ACHN (cell line): ENCODE results near the gene GNA15.

Experiments
- DNase-seq: peaks from one replicate; pipeline ENCODE4 v3.0.0-alpha.2; 2015
- in situ Hi-C: cut with HindIII; loops from 2 replicates; pipeline ENCODE4 v1.10.0; 2017; ENCODE audit warnings: low sequenced_read_pairs, low pct_ligation_motif_present, low pct_unique_long_range_greater_than_20kb

The GNA15 gene

DNA sequence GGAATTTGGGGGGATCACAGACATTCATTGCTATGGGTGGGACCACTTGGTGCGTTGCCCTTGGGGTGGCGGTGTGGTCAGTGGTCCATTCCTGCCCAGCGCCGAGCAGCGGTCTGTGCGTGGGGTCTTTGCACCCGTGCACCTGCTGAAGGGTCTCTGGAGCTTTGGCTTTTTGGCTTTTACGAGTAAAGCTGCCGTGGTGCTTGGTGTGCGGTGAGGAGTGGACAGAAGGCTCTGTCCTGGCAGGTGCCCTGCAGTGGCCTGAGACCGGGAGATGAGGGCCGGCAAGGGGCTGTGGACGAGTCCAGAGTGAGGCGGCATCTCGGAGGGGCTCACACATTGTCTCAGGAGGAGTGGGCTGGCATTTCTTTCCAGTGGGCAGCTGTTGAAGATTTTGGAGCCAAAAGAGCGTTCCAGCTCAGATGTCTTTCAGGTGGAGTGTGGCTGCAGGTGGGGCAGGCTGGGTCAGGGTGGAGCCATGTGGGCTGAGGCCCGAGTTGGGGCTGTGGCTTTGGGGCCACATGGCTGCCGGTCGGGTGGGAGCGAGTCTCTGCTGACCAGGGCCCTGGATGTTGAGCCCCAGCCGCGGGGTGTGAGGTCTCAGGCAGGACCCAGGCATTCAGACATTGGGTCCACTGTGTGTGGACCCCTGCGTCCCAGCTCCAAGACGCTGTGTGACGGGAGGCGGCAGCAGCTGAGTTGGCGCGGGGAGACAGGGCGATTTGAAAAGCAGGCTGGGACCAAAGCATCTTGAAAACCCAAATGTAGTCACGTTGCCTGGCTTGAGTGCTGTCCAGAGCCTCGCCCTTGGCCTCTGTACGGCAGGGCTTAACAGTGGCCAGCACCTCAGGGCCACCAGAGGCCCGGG is 30.0 kb upstream of the GNA15 start:
- no peak for DNase-seq
- in situ Hi-C loops, result no loop called here

DNA sequence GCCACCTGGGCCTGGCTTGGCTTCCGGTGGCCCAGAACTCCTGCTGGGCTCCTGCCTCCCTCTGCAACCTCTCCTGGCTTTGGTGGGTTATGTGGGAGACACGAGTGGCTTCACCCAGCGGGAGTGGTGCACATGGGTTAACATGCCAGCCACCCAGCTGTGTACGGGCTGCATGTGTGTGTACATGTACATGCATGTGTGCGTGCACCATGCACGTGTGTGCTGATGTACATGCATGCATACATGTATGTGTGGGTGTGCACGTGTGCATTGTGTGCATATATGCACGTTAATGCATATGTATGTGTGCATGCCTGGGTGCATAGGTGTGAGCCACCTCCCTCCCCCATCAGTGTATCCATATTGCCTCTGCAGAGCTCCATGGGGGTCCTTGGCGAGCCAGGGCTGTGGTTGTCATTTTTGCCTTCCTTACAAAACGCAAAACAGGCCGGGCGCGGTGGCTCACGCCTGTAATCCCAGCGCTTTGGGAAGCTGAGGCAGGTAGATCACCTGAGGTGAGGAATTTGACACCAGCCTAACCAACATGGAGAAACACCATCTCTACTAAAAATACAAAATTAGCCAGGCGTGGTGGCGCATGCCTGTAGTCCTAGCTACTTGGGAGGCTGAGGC is 29.2 kb upstream of the GNA15 start:
- no peak for DNase-seq
- in situ Hi-C loops, result no loop called here

- DNase-seq, result no peak
- in situ Hi-C loops, result no loop called here
Measured at GRCh38 chr19:3107658-3108057, 28.2 kb upstream of the GNA15 start.

GRCh38 chr19:3108775-3109174 is 27.1 kb upstream of the GNA15 start:
- DNase-seq, result peak; percentile 51

DNA sequence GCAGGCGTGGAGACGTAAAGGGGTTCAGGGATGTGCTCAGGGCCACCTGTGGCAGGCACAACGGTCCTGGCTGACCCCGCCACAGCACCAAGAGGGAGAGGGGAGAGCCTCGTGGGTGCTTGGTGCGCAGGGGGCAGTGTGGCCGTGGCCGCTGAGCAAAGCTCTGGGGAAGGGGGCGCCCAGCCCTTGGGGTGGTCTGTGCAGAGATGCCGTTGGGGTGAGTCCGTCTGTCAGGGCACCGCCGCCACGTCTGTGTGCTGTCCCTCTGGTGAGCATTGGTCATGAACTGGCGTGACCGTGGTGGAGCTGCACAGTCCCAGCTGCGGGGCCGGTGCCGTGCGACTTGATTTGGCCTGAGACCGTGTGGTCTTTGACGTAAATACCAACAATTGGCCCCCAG is 26.3 kb upstream of the GNA15 start:
- in situ Hi-C loops, result no loop called here
- DNase-seq, result no peak

More at GRCh38 chr19:3108775-3109174, 27.1 kb upstream of the GNA15 start:
- in situ Hi-C loops, result no loop called here

DNA sequence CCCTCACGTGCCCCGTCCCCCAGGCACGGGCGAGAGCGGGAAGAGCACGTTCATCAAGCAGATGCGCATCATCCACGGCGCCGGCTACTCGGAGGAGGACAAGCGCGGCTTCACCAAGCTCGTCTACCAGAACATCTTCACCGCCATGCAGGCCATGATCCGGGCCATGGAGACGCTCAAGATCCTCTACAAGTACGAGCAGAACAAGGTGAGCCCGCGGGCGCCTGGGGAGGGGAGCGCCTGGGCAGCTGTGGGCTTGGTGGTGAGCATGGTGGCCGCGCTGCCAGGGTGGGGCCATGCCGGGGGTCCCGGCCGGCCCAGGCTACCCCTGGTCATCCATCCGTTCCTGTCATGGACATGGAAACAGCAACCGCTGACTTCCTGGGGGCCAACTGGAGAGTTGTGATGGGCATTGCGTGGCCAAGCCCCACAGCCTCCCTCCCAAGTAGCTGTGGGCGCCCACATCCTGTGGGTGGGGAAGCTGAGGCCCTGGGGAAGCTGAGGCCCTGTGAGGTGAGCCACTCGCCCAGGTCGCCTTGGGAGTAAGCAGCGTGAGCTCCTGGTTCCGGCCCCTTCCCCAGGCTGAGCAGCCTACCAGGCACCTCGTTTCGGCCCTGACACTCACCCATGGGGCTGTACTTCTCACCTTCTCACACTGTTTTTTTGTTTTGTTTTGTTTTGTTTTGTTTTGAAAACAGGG is 25.6 kb upstream of the GNA15 start:
- in situ Hi-C loops, result no loop called here
- no peak for DNase-seq

DNA sequence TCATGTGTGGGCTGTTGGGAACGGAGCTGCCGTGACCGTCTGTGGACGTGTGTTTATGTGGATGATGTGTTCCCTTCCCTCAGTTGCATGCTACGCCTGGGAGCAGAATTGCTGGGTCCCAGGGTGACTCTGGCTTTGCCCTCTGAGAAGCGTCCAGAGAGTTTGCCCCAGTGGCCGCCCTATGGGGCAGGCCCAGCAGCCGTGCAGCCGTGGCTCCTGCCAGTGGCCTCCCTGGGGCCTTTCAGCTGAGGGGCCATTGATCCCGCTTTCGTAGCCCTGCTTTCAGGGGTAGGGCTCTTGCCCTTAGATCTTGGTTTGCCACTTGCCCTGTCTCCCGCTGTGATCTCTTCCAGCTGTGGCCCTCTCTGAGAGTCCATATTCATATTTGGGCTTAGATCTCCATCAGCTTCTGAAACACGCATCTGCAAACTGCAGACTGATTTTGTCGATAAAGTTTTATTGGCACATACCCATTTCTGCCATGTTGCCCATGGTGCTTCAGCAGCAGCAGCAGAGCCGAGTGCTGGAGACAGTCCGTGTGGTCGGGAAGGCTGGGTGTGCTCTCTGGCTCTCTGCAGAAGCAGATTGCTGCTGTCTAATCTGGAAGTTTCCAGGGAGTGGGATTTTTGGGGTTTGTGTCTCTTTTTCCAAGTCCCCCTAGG is 24.1 kb upstream of the GNA15 start:
- no peak for DNase-seq
- in situ Hi-C loops, result no loop called here

GRCh38 chr19:3112375-3113099 is 23.3 kb upstream of the GNA15 start:
- in situ Hi-C loops, result no loop called here
- DNase-seq, result no peak

DNA sequence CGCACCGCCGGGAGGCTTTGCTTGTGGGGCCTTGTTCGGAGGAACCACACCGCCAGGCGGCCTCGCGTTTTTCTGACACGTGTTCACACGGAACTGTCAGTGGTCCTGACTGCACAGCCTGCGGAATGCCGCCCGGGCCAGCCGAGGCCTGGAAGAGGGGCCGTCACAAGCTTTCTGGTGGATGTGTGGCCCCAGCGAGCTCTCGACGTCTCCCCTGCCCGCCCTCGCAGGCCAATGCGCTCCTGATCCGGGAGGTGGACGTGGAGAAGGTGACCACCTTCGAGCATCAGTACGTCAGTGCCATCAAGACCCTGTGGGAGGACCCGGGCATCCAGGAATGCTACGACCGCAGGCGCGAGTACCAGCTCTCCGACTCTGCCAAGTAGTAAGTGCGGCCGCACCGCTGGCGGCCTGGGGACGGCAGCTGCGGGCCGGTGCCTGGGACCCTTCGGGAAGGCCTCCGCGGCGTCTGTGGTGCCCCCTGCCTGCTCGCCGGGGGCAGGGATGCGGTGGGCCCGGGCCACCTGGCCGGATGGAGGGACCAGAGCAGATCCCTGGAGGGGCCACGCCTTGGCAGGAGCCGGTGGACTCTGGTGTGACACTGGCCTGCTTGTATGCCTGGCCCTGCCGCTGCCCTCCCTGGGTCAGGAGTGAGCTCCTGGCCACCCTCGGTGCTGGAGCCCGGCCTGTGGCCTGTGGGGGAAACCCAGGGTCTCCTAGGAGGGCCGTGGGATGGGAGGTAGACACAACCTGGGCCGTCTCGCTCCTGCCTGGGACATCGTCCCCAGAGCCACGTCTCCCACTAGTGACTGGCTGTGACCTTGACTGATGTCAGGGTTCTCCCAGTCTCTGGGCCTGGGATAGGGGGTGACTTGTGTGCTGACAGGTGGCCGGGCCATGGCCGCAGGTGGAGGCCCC is 22.5 kb upstream of the GNA15 start:
- in situ Hi-C loops, result no loop called here
- no peak for DNase-seq

GRCh38 chr19:3114018-3114726 is 21.7 kb upstream of the GNA15 start:
- in situ Hi-C loops, result no loop called here
- no peak for DNase-seq

DNA sequence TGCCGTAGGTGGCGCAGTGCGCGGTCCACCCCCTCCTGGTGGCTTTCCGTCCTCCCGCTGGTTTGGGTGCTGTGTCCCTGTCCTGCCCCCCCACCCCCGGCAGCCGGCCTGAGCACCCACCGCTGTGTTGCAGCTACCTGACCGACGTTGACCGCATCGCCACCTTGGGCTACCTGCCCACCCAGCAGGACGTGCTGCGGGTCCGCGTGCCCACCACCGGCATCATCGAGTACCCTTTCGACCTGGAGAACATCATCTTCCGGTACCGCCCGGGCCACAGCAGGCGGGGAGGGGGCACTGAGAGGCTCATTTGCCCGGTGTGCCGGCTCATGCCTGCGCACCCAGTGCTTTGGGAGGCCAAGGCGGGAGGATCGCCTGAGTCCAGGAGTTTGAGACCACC is 21.0 kb upstream of the GNA15 start:
- in situ Hi-C loops, result no loop called here
- DNase-seq, result no peak

DNA sequence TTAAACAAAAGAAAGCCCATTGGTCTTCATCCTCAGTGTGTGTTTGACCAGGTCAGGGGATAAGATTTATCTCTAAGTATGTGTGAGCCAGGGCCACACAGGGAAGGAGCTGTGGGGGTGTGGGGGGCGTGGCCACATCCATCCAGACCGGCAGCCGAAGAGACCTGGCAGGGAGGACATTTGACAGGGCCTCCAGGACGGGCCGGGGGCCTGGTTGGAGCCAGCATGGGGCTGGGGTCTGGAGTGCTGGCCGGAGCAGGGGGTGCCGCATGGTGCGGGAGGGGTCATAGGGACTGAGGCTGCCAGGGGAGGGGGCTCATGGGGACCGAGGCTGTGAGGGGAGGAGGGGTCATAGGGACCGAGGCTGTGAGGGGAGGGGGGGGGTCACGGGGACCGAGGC is 20.4 kb upstream of the GNA15 start:
- in situ Hi-C loops, result no loop called here
- DNase-seq, result no peak

GRCh38 chr19:3115916-3116602 is 19.8 kb upstream of the GNA15 start:
- in situ Hi-C loops, result no loop called here
- DNase-seq, result peak; percentile 23

DNA sequence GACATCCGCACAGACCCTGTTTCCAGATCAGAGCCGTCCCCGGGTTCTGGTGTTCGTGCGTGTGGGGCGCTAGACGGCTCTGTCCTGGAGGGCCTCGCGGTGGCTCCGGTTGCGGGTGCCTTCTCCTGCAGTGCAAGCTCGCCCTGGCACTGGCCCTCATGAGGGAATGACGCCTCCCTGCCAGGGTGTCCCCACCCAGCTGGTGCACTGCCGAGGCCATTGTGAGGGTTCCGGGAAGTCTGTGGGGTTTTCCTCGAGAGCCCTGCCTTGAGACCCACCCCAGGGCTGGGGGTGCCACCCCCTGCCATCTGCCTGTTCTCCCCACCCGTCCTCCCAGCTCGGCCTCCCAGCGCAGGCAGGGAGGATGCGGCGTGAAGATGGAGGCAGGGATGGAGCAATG is 19.2 kb upstream of the GNA15 start:
- no peak for DNase-seq
- in situ Hi-C loops, result no loop called here

GRCh38 chr19:3117716-3118115 is 18.1 kb upstream of the GNA15 start:
- DNase-seq, result no peak
- in situ Hi-C loops, result no loop called here

DNA sequence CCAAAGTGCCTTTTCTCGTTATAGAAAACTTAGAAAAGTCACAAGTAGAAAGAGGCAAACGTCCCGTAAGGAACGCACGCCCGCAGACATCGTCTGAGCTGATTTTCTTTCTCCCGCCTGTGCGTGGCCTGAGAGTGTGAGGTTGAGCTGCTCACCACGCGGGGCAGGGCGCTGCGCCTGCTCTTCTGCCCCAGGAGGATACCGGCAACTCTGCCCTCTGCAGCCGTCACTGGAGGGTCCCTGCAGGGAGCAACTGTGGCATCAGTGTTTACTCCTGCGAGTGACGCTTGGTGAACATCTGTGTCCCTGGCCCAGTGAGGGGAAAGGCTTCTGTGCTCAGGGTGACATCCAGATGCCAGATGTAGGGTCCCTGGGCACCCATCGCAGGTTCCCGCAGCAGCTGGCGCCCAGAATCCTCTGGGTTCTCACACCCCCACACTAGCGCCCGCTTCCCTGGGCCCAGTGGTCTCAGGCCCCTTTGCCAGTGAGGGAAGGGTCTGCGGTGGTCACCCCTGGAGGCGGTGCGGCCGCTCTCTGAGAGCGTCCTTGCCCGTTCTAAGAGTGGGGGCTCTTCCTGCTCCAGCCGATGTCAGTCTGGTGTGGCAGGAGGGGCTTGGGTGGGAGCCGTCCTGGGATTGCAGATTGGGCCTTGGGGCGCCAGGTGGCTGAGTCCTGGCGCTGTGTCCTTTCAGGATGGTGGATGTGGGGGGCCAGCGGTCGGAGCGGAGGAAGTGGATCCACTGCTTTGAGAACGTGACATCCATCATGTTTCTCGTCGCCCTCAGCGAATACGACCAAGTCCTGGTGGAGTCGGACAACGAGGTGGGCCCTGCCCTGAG is 17.4 kb upstream of the GNA15 start:
- DNase-seq, result no peak
- in situ Hi-C loops, result no loop called here
